Tibial nerve (tissue), 4 donors: Measurements from ENCODE around the gene TMEM250. TPM values are rescaled to one million over a fixed set of nuclear protein-coding genes. Genes with fewer than 3 reads are reported as not detected.
A peak's percentile ranks its signal among the peaks of the same experiment; 100 is the strongest.

ENCODE experiments used
- DNase-seq, 2 donors: peaks; one replicate each; pipeline ENCODE4 v3.0.0-alpha.2; 2019; ENCODE audit warnings: low spot score in 2 of 2
- H3K27ac ChIP-seq, 4 donors: fragments of 200-600 bp; sonication (generic) in 3 of 4; one replicate each; pipeline ENCODE4 v1.5.1; 2017 to 2019; ENCODE audit warnings: mild to moderate bottlenecking in 1 of 4
- H3K27me3 ChIP-seq, 2 donors: fragments of 200-600 bp; sonication (generic) in 1 of 2; one replicate each; pipeline versions ENCODE4 v1.5.1 to v1.6.0; 2017 to 2019
- H3K36me3 ChIP-seq, 3 donors: fragments of 200-600 bp; sonication (generic); one replicate each; pipeline ENCODE4 v1.5.1; 2018 to 2019
- H3K4me1 ChIP-seq, 4 donors: fragments of 200-600 bp; sonication (generic) in 3 of 4; one replicate each; pipeline ENCODE4 v1.5.1; 2017 to 2019
- H3K4me3 ChIP-seq, 4 donors: fragments of 200-600 bp; sonication (generic) in 3 of 4; one replicate each; pipeline ENCODE4 v1.5.1; 2017 to 2019; ENCODE audit warnings: mild to moderate bottlenecking in 1 of 4, moderate library complexity in 1 of 4
- H3K9me3 ChIP-seq, 4 donors: fragments of 200-600 bp; sonication (generic) in 3 of 4; one replicate each; pipeline ENCODE4 v1.5.1; 2017 to 2019
- CTCF ChIP-seq, 5 experiments: fragments of 200-600 bp in 3 of 5; fragments of 450-650 bp in 2 of 5; sonication (generic) in 3 of 5; IDR thresholded peaks; one replicate each; pipeline ENCODE4 v1.5.1; 2016 to 2019; ENCODE audit warnings: antibody characterized with exemption in 5 of 5, mild to moderate bottlenecking in 3 of 5, moderate library complexity in 2 of 5
- EP300 ChIP-seq, 2 donors: sonication (generic); formaldehyde crosslinking; IDR thresholded peaks; one replicate each; pipeline ENCODE4 v1.6.1; 2017; ENCODE audit warnings: antibody characterized with exemption in 2 of 2, mild to moderate bottlenecking in 1 of 2
- POLR2A ChIP-seq, 2 donors: fragments of 450-650 bp; IDR thresholded peaks; one replicate each; pipeline ENCODE4 v1.6.1; 2017; ENCODE audit warnings: antibody characterized with exemption in 2 of 2, mild to moderate bottlenecking in 2 of 2, moderate library complexity in 2 of 2
- WGBS, 2 donors: methylation state at CpG; one replicate each; pipeline ENCODE4 v1.1.5; 2018; 5-methylcytosine and 5-hydroxymethylcytosine counted together
- total RNA-seq, 4 donors: library from RNA; depleted of rRNA; stranded (reverse); fragments of >200 nt; gene quantifications; one replicate each; pipeline ENCODE4 v1.1.0, GENCODE V29; 2016

Gene TMEM250
- total RNA-seq, 4 donors from 2014 or later: 24.3 to 47.7 (median 26.6) TPM

- H3K27ac ChIP-seq: peak overlapping the region; percentile 25 to 86 (median 81)
- H3K4me3 ChIP-seq: peak overlapping the region in 3 of 4 donors; percentile 42 to 47 (median 43)
Measured at GRCh38 chr9:136108648-136109266, 9.9 kb downstream of the TMEM250 start.

GRCh38 chr9:136107953-136108647 is 10.6 kb downstream of the TMEM250 start:
- peak overlapping the region in 3 of 4 donors; percentile 10 to 86 (median 76) for H3K27ac ChIP-seq
- TF ChIP-seq EP300 (IDR thresholded peaks at IDR 0.05) (no peak), CTCF (IDR thresholded peaks at IDR 0.05) (no peak), POLR2A (IDR thresholded peaks at IDR 0.05) (no peak)
- H3K4me1 ChIP-seq: peaks cover 3 to 60% (median 41%) of the 10 kb centered on the region in 4 donors
- WGBS, 2 donors: 88 to 90% methylated on average over 28 of the region's 29 CpGs
- no peak overlapping the region for H3K4me3 ChIP-seq
- no peaks in the 10 kb centered on the region for H3K9me3 ChIP-seq
- no peaks in the 10 kb centered on the region for H3K36me3 ChIP-seq
- DNase-seq: no peak
- no peaks in the 10 kb centered on the region for H3K27me3 ChIP-seq

More at GRCh38 chr9:136108648-136109266, 9.9 kb downstream of the TMEM250 start:
- H3K9me3 ChIP-seq: no peaks in the 10 kb centered on the region
- H3K27me3 ChIP-seq: no peaks in the 10 kb centered on the region
- peaks cover 0 to 2% (median 0%) of the 10 kb centered on the region in 3 donors for H3K36me3 ChIP-seq
- TF ChIP-seq EP300 (IDR thresholded peaks at IDR 0.05): no peak
- no peak for TF ChIP-seq CTCF (IDR thresholded peaks at IDR 0.05)
- TF ChIP-seq POLR2A (IDR thresholded peaks at IDR 0.05): no peak
- H3K4me1 ChIP-seq: peaks cover 3 to 60% (median 41%) of the 10 kb centered on the region in 4 donors
- WGBS, 2 donors: 65 to 70% methylated on average over 26 to 27 of the region's 27 CpGs
- no peak for DNase-seq

GRCh38 chr9:136107155-136107952 is 11.3 kb downstream of the TMEM250 start:
- H3K36me3 ChIP-seq: no peaks in the 10 kb centered on the region
- WGBS, 2 donors: 69 to 77% methylated on average over 27 to 28 of the region's 29 CpGs
- no peaks in the 10 kb centered on the region for H3K9me3 ChIP-seq
- peak overlapping the region in 2 of 4 donors; percentile 76 to 86 for H3K27ac ChIP-seq
- peaks cover 3 to 60% (median 41%) of the 10 kb centered on the region in 4 donors for H3K4me1 ChIP-seq
- no peak for DNase-seq
- no peaks in the 10 kb centered on the region for H3K27me3 ChIP-seq
- TF ChIP-seq POLR2A (IDR thresholded peaks at IDR 0.05) (no peak), CTCF (IDR thresholded peaks at IDR 0.05) (no peak), EP300 (IDR thresholded peaks at IDR 0.05) (no peak)
- H3K4me3 ChIP-seq: no peak overlapping the region

GRCh38 chr9:136105398-136106135 is 13.1 kb downstream of the TMEM250 start:
- H3K27me3 ChIP-seq: no peaks in the 10 kb centered on the region
- H3K27ac ChIP-seq: peak overlapping the region in 1 of 4 donors; percentile 19
- H3K9me3 ChIP-seq: no peaks in the 10 kb centered on the region
- H3K4me1 ChIP-seq: peaks cover 3 to 56% (median 38%) of the 10 kb centered on the region in 4 donors
- no peak for DNase-seq
- no peak overlapping the region for H3K4me3 ChIP-seq
- no peaks in the 10 kb centered on the region for H3K36me3 ChIP-seq
- 39% methylated on average over 14 to 17 of the region's 17 CpGs for WGBS, 2 donors
- TF ChIP-seq EP300 (IDR thresholded peaks at IDR 0.05) (peak in 1 of 2 donors; percentile 19), POLR2A (IDR thresholded peaks at IDR 0.05) (no peak), CTCF (IDR thresholded peaks at IDR 0.05) (no peak)
